ENCODE data around the gene FKBP10.

Gene FKBP10

GRCh38 chr17:41782142-41782541 is 30.7 kb upstream of the FKBP10 start:
- no peak for DNase-seq (ENCODE audit: low read depth)

- no peak for DNase-seq (ENCODE audit: low read depth)
Measured at GRCh38 chr17:41784207-41784744, 28.5 kb upstream of the FKBP10 start.

DNA sequence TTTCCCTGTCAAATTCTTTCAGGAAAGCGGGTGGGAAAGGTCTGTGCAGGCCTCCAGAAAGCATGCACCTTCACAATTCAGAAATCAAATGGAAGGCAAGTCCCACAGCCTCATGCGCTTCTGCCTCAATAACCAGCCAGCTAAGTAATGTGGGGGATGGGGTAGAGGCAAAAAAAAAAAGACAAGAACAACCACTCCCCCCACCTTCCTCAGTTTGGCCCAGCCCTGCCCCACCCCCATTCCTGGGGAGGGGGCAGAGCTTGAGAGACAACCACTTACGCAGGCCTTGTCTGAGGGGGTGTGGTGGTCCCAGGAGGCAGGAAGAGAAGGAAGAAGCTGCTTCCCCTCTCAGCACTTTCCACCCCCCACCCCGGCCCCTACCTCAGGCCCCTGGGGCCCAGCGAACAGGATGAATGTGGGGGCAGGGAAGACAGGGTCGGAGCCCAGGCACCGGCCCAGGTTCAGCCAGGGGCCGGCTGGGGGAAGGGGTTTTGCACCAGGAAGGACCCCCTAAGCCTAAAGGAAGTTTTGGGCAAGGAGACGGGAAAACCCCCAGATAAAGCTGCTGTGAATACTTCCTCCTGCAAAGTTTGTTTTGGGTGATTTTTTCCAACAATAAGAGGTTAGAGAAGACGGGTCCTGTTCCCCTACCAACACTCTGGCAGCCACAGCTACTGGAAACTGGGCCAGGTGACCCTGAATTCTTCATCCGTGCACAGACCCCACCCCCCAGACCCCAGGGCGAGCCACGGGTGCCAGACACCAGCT is 27.5 kb upstream of the FKBP10 start:
- DNase-seq (ENCODE audit: low read depth) = no peak

DNA sequence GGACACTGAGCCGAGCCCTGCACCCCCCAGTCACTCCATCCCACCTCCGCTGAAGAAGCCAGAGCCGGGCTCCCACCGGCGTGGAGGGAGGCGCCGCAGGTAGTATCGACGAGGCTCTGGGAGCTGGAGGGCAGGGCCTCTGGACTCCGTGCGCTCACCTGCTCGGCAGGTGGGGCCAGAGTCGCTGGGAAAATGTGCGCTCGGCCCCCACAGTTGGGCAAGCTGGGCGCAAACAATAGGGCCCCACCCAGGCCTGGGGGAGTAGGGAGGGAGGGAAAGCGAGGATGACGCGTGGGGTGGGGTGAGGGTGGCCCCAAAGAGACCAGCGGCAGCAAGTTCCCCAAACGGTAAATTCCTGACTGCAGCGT is 27.0 kb upstream of the FKBP10 start:
- no peak for DNase-seq (ENCODE audit: low read depth)

DNA sequence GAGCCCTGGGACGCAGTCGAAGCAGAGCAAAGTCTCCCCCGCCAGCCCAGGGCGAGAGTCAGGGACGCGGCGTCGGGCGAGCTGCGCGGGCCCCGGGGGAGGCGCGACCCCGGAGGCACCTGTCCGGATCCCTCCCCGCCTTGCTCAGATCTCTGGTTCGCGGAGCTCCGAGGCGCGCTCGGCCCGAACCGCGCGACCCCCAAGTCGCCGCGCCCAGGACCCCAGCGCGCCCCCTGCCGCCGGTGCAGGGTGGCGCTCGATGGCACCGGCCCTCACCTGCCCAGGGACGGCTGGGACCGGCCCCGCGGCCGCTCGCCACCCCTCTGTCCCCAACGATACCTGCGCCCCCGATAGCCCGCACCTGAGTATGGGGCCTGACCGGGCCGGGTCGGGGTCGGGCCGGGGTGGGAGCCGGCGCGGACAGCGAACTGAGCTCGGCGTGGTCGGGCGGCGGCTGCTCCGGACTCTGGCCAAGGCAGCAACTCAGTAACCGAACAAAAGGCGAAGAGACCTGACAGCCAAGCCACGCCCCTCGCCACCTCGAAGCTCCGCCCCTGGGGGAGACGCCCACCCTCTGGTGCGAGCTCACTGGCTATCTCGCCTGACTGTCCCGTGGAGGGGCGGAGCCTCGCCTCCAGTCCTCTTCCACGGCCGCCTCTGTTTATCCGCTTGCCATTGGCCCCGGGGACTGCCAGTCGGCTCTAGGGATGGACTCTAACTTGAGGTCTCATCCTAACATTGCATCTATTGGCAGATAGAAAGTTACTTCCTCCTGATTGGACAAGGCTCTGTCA is 26.4 kb upstream of the FKBP10 start, which contains the start of gene JUP:
Gene JUP, minus strand, starts transcription at position 485 of the 794 bp plus-strand sequence. CDS start 14,857 bp downstream, outside the sequence.
- no peak for DNase-seq (ENCODE audit: low read depth)

DNA sequence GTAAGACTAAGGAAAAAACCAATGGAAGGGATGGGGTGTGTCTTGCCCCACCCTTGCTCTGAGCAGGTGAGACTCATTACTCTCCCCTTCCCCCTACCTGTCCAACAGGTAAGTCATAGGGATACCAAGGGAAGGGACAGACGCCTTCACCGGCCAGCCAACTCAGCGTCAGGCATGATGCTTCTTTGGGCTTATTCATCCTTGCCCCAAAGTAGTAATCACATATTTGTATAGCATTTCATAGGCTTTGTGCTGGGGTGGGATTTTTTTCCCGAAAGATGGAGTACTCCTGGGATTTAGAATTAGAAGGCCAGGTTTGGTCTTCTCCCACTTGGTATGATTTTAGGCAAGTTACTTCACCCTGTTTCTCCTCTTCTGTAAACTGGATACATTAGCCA is 25.8 kb upstream of the FKBP10 start:
- no peak for DNase-seq (ENCODE audit: low read depth)

DNA sequence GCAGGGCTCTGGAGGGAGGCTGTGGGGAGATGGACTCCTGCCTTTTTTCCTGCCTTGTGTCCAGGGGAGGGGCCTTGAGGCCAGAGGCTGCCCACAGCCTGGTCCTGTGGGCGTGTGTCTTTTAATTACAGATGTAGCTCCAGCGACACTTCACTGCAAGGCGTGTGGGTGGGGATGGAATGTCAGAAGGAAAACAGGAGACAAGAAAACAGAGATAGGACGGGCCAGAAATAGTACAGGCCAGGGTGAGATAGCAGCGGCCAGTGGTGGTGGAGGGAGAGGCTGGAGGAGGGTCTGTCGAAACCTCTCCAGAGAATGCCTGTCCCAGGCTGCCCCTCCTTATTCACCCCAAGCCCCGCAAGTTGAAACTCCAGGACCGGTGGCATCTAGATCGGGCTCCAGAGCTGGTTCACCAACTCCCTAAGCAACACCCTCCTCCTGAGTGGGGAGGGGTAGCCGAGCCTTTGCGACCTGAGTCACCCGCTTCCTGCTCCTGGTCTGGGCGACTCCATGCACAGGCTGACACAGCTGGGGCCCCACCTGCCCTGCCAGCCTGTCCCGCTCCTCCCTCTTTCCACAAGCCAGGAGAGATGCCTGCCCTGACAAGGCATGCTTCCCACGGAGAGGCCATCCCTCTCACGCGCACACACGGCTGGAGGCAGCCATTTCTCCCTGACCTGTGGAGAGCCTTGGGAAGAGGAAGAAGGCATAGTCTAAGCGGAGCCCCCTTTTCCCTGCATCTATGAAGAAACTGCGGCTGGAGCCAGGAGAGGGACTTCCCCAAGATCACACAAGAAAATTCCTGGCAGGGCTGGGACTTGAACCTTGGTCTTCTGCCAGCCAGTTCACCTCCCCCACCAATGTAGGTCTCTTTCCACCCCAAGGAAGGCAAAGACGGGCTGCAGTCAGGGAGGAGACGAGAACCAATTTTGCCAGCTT is 19.7 kb upstream of the FKBP10 start:
- no peak for DNase-seq (ENCODE audit: low read depth)

DNA sequence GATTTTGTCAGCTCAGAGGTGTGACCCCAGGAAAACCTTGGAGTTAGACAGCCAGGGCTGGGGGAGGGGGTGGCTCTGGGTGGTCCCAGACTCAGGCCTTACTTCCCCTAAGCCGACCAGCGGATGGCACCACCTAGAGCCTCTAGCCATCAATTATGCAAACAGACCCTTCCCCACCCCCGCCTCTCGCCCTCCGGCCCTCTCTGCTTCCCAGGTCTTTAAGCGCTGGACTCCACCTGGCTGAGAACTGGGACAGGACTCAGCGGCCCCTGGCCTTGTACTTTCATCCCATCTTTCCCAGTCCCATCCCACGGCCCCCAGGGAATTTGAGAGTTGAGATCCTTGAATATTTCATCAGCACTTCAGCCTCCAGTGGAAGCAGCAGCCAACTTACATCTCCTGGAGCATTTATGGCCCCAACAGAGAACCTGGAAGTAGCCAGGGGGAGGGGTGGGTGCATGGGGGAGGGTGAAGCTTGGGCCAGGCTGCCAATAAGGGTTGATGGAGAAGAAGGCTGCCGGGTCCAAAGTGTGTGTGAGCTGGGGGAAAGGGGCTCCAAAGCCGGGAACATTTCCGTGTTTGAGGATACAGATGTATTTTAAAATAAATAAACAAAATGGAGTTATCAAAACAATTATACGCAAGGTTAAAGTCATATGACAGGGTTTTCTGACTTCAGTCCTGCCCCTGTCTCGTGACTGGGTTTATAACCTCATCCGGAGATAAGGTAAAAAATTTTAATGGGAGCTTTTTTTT is 18.8 kb upstream of the FKBP10 start:
- no peak for DNase-seq (ENCODE audit: low read depth)

GRCh38 chr17:41794540-41794975 is 18.2 kb upstream of the FKBP10 start:
- no peak for DNase-seq (ENCODE audit: low read depth)

DNA sequence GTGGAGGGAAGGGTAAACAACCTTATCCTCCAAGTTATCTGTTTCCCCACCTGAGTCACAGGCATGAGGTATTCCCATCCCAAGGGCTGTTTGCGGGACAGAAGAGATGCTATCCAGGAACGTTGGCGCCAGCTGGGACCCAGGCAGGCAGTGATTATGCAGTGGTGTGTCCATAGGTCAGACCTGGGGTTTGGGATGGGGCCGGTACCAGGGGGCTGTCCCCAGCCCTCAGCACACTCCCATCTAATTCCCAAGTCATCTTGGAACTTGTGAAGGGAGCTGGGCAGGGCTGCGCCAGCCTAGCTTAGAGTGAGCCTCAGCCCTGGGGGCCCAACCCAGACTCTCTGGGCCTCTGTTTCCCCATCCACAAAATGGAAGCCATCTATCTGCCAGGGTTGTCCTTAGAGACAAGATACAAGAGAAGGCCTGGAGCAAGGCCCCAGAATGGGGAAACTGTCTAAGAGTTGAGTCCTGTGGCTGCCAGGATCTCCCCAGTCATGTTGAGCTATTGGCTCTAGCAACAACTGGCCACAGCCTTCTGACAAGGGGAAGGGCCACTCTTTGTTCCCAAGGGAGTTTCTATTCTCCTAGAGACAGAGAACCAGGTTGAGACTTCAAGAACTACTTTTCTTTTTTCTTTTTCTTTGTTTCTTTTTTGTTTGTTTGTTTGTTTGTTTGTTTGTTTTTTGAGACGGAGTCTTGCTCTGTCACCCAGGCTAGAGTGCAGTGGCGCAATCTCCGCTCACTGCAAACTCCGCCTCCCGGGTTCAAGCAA is 16.5 kb upstream of the FKBP10 start:
- DNase-seq (ENCODE audit: low read depth) = no peak

GRCh38 chr17:41797377-41797776 is 15.4 kb upstream of the FKBP10 start:
- DNase-seq (ENCODE audit: low read depth) = no peak

DNA sequence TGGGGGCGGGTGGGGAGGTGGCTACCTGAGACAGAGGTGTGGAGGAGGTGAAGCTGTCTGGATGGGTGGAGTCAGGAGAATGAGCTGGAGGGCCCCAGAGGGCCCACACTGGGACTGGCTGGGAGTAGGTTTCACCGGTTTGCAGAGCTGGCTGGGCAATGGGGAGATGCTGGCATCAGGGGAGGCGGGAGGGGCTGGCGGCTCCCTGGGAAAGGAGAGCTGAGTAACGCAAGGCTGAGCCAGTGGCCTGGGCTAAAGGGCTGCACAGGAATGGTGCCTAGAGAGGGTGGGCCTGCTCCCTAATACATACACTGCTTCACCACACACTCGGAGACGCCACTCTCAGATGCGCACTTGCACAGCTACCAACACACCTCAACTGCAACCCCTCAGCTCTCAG is 13.4 kb upstream of the FKBP10 start:
- DNase-seq (ENCODE audit: low read depth) = no peak

GRCh38 chr17:41800601-41801373 is 12.0 kb upstream of the FKBP10 start:
- DNase-seq (ENCODE audit: low read depth) = no peak

GRCh38 chr17:41801374-41802271 is 11.2 kb upstream of the FKBP10 start:
- DNase-seq (ENCODE audit: low read depth) = no peak

- no peak for DNase-seq (ENCODE audit: low read depth)
Measured at GRCh38 chr17:41803049-41804020, 9.5 kb upstream of the FKBP10 start.

DNA sequence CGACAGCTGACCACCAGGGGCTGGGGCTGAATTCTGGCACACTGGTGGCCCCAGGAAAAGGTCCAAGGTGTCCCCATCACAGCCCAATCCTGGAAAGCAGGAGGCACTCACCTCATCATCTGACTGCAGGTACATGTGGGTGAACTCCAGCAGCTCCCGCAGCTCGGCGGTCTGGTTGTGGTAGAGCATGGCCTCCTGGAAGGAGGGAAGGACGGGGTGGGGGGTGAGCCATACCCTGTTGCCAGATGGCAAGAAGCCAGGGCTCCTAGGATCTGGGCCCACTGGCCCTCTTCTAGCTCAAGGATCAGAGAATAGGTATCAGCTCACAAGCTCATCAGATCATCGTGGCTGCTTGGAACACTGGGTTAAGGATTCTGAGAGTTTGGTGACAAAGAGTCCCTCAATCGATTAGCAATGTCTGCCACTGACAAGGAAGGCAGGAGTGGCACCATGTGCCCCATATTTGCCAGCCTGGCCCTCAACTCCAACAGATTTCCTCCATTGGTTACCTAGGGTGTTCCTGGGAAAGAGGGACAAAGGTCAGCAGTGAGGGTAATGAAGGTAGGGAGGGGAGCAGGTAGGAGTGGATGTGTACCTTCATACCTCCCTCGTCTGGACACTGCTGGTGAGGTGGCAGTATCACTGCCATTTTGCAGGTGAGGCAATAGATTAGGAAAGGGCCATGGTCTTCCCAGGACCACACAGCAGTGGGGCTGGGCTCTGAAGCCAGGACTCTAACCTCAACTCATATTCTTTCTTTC is 5.9 kb upstream of the FKBP10 start:
- DNase-seq (ENCODE audit: low read depth) = no peak

All from HS-27A (cell line).